Fibroblast of upper back skin (primary cell): ENCODE data around the gene ARF1.
A peak's percentile ranks its signal among the peaks of the same experiment; 100 is the strongest.

Experiments used
- DNase-seq: peaks from one replicate; pipeline ENCODE4 v3.0.0-alpha.2; 2013

ARF1 gene

GRCh38 chr1:228082214-228082917 is at the start of gene ARF1:
Gene ARF1 (plus strand): TSS chr1:228082708. CDS start chr1:228097115, 14,407 bp downstream.
- peak; percentile 93 for DNase-seq

- no peak for DNase-seq
These were observed 49.1 kb upstream of the ARF1 start for GRCh38 chr1:228033376-228033775.

- no peak for DNase-seq
These were observed 47.3 kb upstream of the ARF1 start for GRCh38 chr1:228034954-228035837.

- DNase-seq: no peak
These were observed 46.7 kb upstream of the ARF1 start for GRCh38 chr1:228035844-228036243.

DNA sequence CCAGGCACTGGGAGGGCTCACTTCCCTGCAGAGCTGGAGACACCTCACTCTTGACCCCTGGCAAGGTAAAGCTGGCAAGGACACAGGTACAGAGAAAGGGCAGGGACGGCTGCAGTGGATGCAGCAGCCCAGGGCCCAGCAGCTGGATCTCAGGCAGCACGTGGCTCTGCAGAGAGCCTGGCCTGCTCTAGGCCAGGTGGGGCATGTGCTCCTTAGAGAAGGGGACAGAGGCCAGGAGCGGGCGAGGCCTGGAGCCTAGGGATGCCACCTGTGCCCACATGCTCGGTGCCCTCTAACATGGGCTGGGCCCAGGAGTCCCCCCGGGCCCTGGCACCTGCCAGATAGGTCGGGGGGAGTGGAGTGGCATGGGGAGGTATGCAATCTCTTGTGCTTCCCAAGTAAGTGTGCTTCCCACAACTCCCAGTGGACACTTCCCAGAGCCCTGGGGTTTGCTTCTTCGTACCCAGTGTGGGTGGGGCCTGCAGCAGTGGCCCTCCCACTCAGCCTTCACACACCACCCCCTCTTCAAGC is 45.7 kb upstream of the ARF1 start:
- DNase-seq: no peak

GRCh38 chr1:228037401-228038386 is 44.8 kb upstream of the ARF1 start:
- no peak for DNase-seq

DNA sequence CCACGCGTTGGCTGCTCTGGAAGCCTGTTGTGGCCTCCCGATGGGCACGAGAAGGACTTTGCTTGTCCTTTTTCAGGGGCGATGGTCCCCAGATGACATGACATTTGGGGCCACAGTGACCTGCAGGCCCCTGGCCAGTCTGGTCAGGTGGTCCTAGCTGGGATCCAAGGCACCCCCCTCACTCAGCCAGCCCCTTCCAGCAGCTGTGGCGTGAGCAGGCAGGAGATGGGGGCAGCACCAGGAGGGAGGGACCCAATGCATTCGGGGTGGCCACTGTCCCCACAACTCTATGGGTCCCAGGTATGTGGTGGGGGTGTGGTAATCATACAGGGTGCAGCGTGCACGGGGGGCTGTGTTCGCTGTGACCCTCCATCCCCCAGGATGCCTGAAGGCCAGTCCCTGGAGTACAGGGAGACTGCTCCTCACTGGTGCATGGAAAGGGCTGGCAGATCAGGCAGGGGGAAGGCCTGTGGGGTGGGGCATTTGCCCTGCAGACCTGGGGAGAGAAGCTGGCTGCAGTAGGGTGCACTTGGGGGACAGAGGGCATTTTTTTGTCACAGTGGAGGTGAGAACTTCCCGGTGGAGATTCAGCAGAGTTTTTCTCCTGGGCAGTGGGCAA is 44.0 kb upstream of the ARF1 start:
- no peak for DNase-seq

GRCh38 chr1:228039006-228039903 is 43.3 kb upstream of the ARF1 start:
- no peak for DNase-seq

GRCh38 chr1:228039986-228040385 is 42.5 kb upstream of the ARF1 start:
- no peak for DNase-seq

- no peak for DNase-seq
These were observed 41.2 kb upstream of the ARF1 start for GRCh38 chr1:228041316-228041715.

DNA sequence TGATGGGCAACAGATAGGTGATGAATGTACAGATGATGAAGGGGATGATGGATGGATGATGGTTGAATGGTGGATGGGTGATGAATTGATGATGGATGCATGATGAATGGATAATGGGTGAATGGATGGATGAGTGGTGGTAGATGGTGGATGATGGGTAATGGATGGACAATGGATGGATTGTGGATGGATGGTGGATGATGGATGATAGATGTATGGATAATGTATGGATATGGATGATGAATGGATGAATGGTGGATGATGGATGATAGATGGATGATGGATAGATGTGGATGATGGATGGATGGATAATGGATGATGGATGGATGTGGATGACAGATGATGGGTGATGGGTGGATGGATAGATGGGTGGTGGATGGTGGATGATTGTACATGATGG is 40.0 kb upstream of the ARF1 start:
- DNase-seq: no peak

DNA sequence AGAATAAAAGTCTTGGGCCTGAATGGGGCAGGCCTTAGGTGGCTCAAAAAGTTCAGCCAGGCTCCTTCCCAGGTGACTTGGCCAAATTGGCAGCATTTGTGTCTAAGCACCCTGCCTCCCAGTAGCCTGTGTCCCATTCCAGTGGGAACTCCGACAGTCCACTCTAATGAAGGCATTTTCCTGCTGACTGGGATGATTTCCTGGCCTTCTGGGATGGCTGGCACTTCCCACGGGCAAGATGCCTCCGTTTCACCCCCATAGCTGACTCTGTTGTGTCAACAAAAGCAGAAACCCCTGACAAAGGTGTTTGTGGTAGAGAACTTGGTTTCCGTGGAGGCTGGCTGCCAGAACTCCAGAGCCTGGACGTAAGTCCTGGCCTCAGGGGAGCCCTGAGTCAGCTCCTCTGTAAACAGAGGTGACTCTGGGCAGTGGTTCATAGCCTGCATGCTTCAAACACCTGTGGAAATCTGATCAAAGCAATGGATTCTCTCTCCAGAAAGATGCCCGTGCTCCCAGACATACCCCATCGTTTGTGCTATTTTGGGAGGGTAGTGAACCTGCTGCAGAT is 39.1 kb upstream of the ARF1 start:
- DNase-seq: no peak

- no peak for DNase-seq
These were observed 37.5 kb upstream of the ARF1 start for GRCh38 chr1:228044961-228045360.

DNA sequence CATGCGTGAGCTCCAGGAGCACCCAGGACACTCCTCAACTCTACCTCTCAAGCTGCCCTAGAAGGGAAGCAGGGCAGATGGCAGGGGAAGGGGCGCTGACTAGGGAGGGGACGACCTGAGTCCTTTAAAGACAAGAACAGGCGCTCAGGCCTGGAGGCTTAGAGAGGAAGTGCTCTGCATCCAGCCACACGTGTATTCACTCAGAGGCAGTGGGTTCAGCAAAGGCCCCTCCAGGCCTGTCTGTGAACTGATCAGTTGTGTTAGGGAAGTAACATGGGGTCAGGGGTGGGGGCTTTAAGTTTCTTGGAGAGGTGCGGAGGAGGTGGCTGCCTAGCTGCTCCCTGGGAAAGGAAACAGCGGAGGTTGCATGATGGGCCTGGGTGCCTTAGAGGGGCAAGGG is 37.1 kb upstream of the ARF1 start:
- no peak for DNase-seq

DNA sequence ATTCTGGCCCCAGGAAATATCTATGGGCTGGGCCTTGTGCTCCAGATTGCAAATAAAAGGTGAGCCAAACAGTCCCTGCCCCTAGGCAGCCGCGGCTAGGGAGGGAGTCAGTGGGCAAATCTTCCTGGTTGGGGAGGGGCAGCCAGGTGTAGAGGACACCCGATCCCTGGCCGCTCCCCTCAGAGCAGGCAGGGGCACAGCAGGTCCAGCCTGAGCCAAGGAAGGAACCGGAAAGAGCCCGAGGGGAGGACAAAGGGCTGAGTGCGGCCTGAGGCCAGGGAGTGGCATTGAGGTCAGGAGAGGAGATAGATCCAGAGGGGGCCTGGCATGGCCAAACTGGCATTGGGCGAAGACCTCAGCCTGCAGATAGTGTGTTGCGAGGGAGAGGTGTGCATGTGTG is 36.6 kb upstream of the ARF1 start:
- no peak for DNase-seq

GRCh38 chr1:228046421-228047182 is 35.9 kb upstream of the ARF1 start:
- no peak for DNase-seq

DNA sequence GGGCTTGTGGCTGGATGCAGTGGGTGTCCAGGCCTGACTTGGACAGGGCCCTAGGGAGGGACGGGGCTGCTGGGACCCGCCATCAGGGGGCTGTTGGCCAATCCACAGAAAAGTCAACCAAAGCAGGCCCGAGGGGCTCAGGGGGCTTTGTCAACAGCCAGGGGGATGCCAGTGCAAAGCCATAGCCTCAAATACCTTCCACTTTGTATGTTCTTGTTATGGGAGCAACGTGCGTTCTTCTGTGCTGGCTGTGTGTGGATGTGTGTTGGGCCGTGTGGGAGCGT is 35.4 kb upstream of the ARF1 start:
- no peak for DNase-seq

DNA sequence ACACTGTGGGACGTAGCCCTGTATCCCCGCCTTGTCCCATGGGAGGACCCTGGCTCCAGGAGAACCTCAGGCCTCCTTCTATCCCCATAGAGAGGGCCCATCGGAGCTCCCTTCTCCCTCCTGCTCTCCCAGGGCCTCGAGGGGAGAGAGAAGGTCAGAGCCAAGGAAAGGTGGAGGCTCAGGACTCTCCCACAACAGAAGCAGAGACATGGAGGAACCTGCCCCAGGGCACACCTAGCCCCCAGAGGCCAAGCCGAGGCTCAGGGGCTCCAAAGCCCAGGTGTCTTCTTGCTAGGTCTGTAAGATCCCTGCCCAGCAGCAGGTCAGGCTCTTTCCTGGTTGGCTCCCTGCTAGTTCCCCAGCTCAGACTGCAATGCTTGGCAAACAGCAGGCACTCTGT is 34.4 kb upstream of the ARF1 start:
- DNase-seq: no peak

DNA sequence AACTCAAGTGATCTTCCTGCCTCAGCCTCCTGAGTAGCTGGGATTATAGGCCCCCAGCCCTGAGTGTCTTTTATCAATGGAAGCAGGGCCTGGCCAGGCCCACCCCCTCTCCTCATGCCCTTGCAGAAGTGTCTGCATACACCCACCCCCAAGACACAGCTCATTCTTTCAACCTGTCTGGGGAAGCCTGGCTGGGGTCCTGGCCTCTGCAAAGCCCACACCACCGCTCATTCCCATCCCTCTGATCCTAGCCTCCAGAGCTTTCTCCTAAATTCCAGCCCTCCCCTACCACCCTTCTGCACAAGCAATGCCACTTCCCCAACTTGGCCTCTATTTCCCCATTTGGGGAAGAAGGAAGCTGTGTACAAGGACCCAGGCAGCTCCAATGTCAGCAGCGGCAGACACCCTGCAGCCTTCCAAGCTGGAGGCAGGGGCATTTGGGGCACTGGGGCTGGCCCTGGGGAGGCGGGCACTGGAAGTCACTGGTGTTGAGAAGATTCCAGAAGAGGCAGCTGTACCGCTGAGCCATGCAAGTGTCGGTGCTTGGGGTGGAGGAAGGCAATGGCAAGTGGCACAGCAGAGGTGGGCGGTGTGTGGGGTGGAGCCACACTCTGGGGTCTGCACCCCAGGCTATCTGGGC is 33.7 kb upstream of the ARF1 start:
- no peak for DNase-seq
